ENCODE measurements around the gene HOXD1. TPM values are rescaled to one million over a fixed set of nuclear protein-coding genes. Genes with fewer than 3 reads are reported as not detected.
A peak's percentile ranks its signal among the peaks of the same experiment; 100 is the strongest.

The HOXD1 gene
- total RNA-seq, 1 donor from 2014 or later, result not detected

DNA sequence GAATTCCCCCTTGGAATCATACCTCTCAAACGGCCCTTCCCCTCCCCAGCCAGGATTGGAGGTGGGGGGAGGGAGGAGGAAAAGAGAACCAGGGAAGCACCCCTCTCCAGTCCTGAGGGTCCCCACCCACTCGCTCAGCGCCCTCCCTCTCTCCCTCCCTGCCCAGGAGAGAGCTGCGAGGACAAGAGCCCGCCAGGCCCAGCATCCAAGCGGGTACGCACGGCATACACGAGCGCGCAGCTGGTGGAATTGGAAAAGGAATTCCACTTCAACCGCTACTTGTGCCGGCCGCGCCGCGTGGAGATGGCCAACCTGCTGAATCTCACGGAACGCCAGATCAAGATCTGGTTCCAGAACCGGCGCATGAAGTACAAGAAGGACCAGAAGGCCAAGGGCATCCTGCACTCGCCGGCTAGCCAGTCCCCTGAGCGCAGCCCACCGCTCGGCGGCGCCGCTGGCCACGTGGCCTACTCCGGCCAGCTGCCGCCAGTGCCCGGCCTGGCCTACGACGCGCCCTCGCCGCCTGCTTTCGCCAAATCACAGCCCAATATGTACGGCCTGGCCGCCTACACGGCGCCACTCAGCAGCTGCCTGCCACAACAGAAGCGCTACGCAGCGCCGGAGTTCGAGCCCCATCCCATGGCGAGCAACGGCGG is 17.0 kb upstream of the HOXD1 start:
- peaks cover 96% of the 10 kb centered on the region for H3K27me3 Mint-ChIP-seq
- H3K27ac Mint-ChIP-seq, result no peak overlapping the region
- no peaks in the 10 kb centered on the region for H3K9me3 Mint-ChIP-seq (ENCODE audit: low read depth)
- no peak overlapping the region for H3K4me3 Mint-ChIP-seq (ENCODE audit: low read depth)
- TF ChIP-seq, protein P1, sequence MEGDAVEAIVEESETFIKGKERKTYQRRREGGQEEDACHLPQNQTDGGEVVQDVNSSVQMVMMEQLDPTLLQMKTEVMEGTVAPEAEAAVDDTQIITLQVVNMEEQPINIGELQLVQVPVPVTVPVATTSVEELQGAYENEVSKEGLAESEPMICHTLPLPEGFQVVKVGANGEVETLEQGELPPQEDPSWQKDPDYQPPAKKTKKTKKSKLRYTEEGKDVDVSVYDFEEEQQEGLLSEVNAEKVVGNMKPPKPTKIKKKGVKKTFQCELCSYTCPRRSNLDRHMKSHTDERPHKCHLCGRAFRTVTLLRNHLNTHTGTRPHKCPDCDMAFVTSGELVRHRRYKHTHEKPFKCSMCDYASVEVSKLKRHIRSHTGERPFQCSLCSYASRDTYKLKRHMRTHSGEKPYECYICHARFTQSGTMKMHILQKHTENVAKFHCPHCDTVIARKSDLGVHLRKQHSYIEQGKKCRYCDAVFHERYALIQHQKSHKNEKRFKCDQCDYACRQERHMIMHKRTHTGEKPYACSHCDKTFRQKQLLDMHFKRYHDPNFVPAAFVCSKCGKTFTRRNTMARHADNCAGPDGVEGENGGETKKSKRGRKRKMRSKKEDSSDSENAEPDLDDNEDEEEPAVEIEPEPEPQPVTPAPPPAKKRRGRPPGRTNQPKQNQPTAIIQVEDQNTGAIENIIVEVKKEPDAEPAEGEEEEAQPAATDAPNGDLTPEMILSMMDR (IDR thresholded peaks at IDR 0.05; ENCODE audit: unreplicated experiment), result peak; percentile 17
- H3K36me3 Mint-ChIP-seq (ENCODE audit: insufficient read depth), result no peaks in the 10 kb centered on the region
- no peak for DNase-seq (ENCODE audit: low spot score, unreplicated experiment)
- H3K4me1 Mint-ChIP-seq (ENCODE audit: low read depth), result peaks cover 10% of the 10 kb centered on the region

DNA sequence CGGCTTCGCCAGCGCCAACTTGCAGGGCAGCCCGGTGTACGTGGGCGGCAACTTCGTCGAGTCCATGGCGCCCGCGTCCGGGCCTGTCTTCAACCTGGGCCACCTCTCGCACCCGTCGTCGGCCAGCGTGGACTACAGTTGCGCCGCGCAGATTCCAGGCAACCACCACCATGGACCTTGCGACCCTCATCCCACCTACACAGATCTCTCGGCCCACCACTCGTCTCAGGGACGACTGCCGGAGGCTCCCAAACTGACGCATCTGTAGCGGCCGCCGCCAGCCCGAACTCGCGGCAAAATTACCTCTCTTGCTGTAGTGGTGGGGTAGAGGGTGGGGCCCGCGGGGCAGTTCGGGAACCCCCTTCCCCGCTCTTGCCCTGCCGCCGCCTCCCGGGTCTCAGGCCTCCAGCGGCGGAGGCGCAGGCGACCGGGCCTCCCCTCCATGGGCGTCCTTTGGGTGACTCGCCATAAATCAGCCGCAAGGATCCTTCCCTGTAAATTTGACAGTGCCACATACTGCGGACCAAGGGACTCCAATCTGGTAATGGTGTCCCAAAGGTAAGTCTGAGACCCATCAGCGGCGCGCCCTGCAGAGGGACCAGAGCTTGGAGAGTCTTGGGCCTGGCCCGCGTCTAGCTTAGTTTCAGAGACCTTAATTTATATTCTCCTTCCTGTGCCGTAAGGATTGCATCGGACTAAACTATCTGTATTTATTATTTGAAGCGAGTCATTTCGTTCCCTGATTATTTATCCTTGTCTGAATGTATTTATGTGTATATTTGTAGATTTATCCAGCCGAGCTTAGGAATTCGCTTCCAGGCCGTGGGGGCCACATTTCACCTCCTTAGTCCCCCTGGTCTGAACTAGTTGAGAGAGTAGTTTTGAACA is 16.2 kb upstream of the HOXD1 start:
- H3K27ac Mint-ChIP-seq, result no peak overlapping the region
- peaks cover 96% of the 10 kb centered on the region for H3K27me3 Mint-ChIP-seq
- peak overlapping the region; percentile 33 for H3K4me3 Mint-ChIP-seq (ENCODE audit: low read depth)

DNA sequence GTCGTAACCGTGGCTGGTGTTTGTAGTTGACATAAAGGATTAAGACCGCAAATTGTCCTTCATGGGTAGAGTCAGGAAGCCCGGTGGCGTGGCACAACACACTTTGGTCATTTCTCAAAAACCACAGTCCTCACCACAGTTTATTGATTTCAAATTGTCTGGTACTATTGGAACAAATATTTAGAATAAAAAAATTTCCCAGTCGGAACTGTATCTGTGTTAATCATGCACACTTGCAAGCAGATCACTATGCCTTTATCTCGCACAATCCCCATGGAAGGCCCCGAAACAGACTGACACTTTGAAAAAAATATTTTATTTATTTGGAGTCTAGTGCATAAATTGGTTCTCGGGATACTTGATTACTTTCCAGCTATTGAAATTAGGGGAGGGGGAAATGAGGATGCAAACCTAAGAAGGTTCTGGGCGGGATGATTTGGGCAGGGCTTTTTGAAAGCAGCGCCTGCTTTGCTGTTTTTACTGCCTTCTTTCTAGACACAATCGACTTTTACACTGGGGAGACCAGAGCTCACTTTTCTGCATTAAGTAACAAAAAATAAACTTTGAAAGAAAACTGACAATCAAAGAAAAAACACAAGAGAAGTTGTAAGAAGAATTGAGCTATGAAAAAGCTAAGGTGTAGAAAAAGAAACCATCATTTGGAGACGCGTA is 15.4 kb upstream of the HOXD1 start:
- Mint-ChIP-seq H3K9me3 (ENCODE audit: low read depth) (no peaks in the 10 kb centered on the region), H3K27me3 (peaks cover 96% of the 10 kb centered on the region), H3K4me1 (ENCODE audit: low read depth) (peaks cover 10% of the 10 kb centered on the region), H3K4me3 (ENCODE audit: low read depth) (no peak overlapping the region), H3K27ac (no peak overlapping the region), H3K36me3 (ENCODE audit: insufficient read depth) (no peaks in the 10 kb centered on the region)
- TF ChIP-seq, protein P1 (IDR thresholded peaks at IDR 0.05; ENCODE audit: unreplicated experiment), result no peak
- no peak for DNase-seq (ENCODE audit: low spot score, unreplicated experiment)

More for the DNA sequence above, 16.2 kb upstream of the HOXD1 start:
- TF ChIP-seq, protein P1 (IDR thresholded peaks at IDR 0.05; ENCODE audit: unreplicated experiment), result no peak
- DNase-seq (ENCODE audit: low spot score, unreplicated experiment), result no peak
- H3K36me3 Mint-ChIP-seq (ENCODE audit: insufficient read depth), result no peaks in the 10 kb centered on the region
- H3K9me3 Mint-ChIP-seq (ENCODE audit: low read depth), result no peaks in the 10 kb centered on the region
- peaks cover 10% of the 10 kb centered on the region for H3K4me1 Mint-ChIP-seq (ENCODE audit: low read depth)

DNA sequence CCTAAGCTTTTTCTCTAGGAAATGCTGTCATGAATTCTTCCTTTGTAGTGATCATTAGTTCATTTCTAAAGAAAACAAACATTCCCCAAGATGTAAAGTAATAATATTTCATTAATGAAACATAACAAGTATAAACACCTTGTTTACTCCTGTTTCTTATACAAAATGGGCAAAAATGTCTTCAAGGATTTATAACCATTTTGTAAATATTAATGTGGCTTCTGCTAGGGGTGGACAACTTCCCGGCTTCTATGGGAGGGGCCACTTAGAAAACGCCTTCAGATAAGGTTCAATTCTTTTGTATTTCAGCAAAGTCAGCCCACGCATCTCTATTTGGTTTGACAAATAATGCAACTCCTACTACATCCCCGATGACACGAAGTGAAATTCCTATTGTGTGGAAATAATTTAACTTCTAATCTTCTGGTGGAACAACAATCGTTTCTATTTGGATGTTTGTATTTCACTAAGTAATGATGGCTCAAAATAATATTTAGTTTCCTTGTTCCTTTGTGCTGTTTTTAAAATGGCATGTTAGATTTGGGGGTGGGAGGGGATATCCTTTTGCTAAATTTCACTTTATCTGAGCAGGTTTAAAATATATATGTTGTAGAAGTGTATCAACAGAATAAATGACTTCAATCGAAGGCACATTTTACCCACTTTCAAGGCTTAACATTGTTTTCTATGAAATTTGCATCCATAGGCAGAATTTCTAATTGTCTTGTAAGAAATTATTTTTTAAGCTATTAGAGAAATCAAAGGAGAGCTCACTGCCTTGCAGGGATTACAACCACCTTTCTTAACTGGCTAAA is 14.7 kb upstream of the HOXD1 start:
- peaks cover 97% of the 10 kb centered on the region for H3K27me3 Mint-ChIP-seq
- DNase-seq (ENCODE audit: low spot score, unreplicated experiment), result no peak
- no peaks in the 10 kb centered on the region for H3K36me3 Mint-ChIP-seq (ENCODE audit: insufficient read depth)
- no peak overlapping the region for H3K4me3 Mint-ChIP-seq (ENCODE audit: low read depth)
- TF ChIP-seq, protein P1 (IDR thresholded peaks at IDR 0.05; ENCODE audit: unreplicated experiment), result no peak
- H3K9me3 Mint-ChIP-seq (ENCODE audit: low read depth), result no peaks in the 10 kb centered on the region
- no peak overlapping the region for H3K27ac Mint-ChIP-seq
- H3K4me1 Mint-ChIP-seq (ENCODE audit: low read depth), result peaks cover 12% of the 10 kb centered on the region

Measured in progenitor cell of endocrine pancreas (in vitro differentiated cells).